Activated naive CD8-positive, alpha-beta T cell treated with anti-CD3 and anti-CD28 coated beads, Interleukin-2, amount 10 ng/mL, durations not matched to agents 7 days and 5 days (primary cell): ENCODE data around the gene IDH3B. TPM values are rescaled to one million over a fixed set of nuclear protein-coding genes. Genes with fewer than 3 reads are reported as not detected.

Experiments used
- ATAC-seq: fragments of 150-1000 bp; cut with Tn5 transposase; one replicate; pipeline ENCODE4 v1.10.0; 2021; ENCODE audit warnings: low read depth, moderate library complexity
- POLR2A ChIA-PET: fragments of 350-600 bp; sonication (Branson Sonifier 250); formaldehyde crosslinking; loops from one replicate; lab custom pipeline; 2021; ENCODE audit warnings: antibody characterized with exemption; lab: Charles Lee
- DNase-seq: peaks from one replicate; pipeline ENCODE4 v3.0.0; 2021
- H3K27ac Mint-ChIP-seq: one replicate; pipeline ENCODE4 v1.8.0; 2022; ENCODE audit warnings: mild to moderate bottlenecking, mixed read lengths
- H3K27me3 Mint-ChIP-seq: one replicate; pipeline ENCODE4 v1.8.0; 2022; ENCODE audit warnings: mild to moderate bottlenecking, moderate library complexity, mixed read lengths
- H3K36me3 Mint-ChIP-seq: one replicate; pipeline ENCODE4 v1.8.0; 2021; ENCODE audit warnings: mild to moderate bottlenecking, mixed read lengths
- H3K4me1 Mint-ChIP-seq: one replicate; pipeline ENCODE4 v1.8.0; 2021; ENCODE audit warnings: mixed read lengths
- H3K4me3 Mint-ChIP-seq: one replicate; pipeline ENCODE4 v1.8.0; 2022; ENCODE audit warnings: mild to moderate bottlenecking, moderate library complexity, mixed read lengths
- H3K9me3 Mint-ChIP-seq: one replicate; pipeline ENCODE4 v1.8.0; 2021; ENCODE audit warnings: mixed read lengths
- microRNA-seq: library from miRNA; unstranded; fragments of <30 nt; microRNA quantifications from one replicate; pipeline ENCODE4 v1.2.0, GENCODE V29; 2022
- total RNA-seq, 2 experiments: library from RNA; stranded (reverse); gene quantifications; one replicate each; pipeline ENCODE4 v1.2.3, GENCODE V29; 2021

The IDH3B gene
- total RNA-seq, 2 experiments from 2014 or later: 95.8 to 96.7 TPM

- H3K27ac Mint-ChIP-seq: no peak overlapping the region
- POLR2A ChIA-PET: no interaction called here
- H3K4me3 Mint-ChIP-seq: no peak overlapping the region
- H3K36me3 Mint-ChIP-seq: no peaks in the 10 kb centered on the region
- ATAC-seq (no peak), DNase-seq (no peak)
- H3K27me3 Mint-ChIP-seq: peaks cover 6% of the 10 kb centered on the region
- H3K9me3 Mint-ChIP-seq: peaks cover 3% of the 10 kb centered on the region
- H3K4me1 Mint-ChIP-seq: no peaks in the 10 kb centered on the region
These were observed 51.9 kb downstream of the IDH3B start for GRCh38 chr20:2612073-2612472.

- ATAC-seq: no peak
- Mint-ChIP-seq H3K36me3 (no peaks in the 10 kb centered on the region), H3K27ac (no peak overlapping the region), H3K4me1 (no peaks in the 10 kb centered on the region), H3K4me3 (no peak overlapping the region), H3K27me3 (peaks cover 6% of the 10 kb centered on the region), H3K9me3 (peaks cover 3% of the 10 kb centered on the region)
- POLR2A ChIA-PET: no interaction called here
- DNase-seq: no peak
These were observed 52.9 kb downstream of the IDH3B start for GRCh38 chr20:2610941-2611720.

GRCh38 chr20:2610326-2610725, 53.7 kb downstream of the IDH3B start:
- H3K4me1 Mint-ChIP-seq: no peaks in the 10 kb centered on the region
- no peak overlapping the region for H3K4me3 Mint-ChIP-seq
- ATAC-seq (no peak), DNase-seq (no peak)
- POLR2A ChIA-PET: no interaction called here
- peaks cover 6% of the 10 kb centered on the region for H3K27me3 Mint-ChIP-seq
- H3K36me3 Mint-ChIP-seq: no peaks in the 10 kb centered on the region
- H3K27ac Mint-ChIP-seq: no peak overlapping the region
- H3K9me3 Mint-ChIP-seq: peaks cover 3% of the 10 kb centered on the region

Small RNAs within 50 kb of the gene (microRNA-seq; reads per million reads assigned to microRNA genes)
- gene MIR1292: 30.2 reads per million, percentile 37 among the genes with 10 or more reads in this experiment

Other genes with a start within 250 kb of the IDH3B start
- 100 to 1,000 TPM; 232 to 235 TPM for gene SNRPB, start 193.4 kb downstream of the IDH3B start, total RNA-seq
- gene ZNF343, start 155.3 kb downstream of the IDH3B start, total RNA-seq: 10 to 100 TPM; 10.4 to 12.0 TPM
- not detected for gene TMC2, start 127.6 kb downstream of the IDH3B start, total RNA-seq
- 100 to 1,000 TPM; 322 to 330 TPM for gene NOP56, start 11.6 kb downstream of the IDH3B start, total RNA-seq
- 1 to 10 TPM in 1 of 2 experiments, under 1 TPM in 1; 0.99 to 2.4 TPM for gene EBF4, start 28.6 kb upstream of the IDH3B start, total RNA-seq
- gene CPXM1, start 136.4 kb upstream of the IDH3B start, total RNA-seq: under 1 TPM; 0.25 to 0.31 TPM
- not detected for gene C20orf141, start 150.8 kb upstream of the IDH3B start, total RNA-seq
- not detected for gene TMEM239, start 152.1 kb upstream of the IDH3B start, total RNA-seq
- gene PCED1A, start 176.4 kb upstream of the IDH3B start, total RNA-seq: 10 to 100 TPM; 39.9 to 43.3 TPM
- gene VPS16, start 176.5 kb upstream of the IDH3B start, total RNA-seq: 10 to 100 TPM; 54.6 to 56.7 TPM
- gene PTPRA, start 209.3 kb upstream of the IDH3B start, total RNA-seq: 10 to 100 TPM; 68.1 to 68.8 TPM